HEK293T (cell line): ENCODE measurements around the gene TMEM129.

ENCODE experiments used
- CTCF ChIA-PET: fragments of 350-600 bp; formaldehyde crosslinking; extraction: SDS; loops from one replicate; lab custom pipeline; 2021; ENCODE audit warnings: antibody characterized with exemption, inconsistent platforms; lab: Yijun Ruan, JAX
- POLR2A ChIA-PET: fragments of 350-600 bp; formaldehyde crosslinking; extraction: SDS; loops from one replicate; lab custom pipeline; 2020; ENCODE audit warnings: antibody characterized with exemption, inconsistent platforms; lab: Yijun Ruan, JAX
- DNase-seq: peaks from one replicate; pipeline ENCODE4 v3.0.0; 2012; ENCODE audit warnings: mixed read lengths; ENCODE audit errors: extremely low spot score
- ARNT ChIP-seq: fragments of 450-650 bp; IDR thresholded peaks from 2 replicates; pipeline ENCODE4 v1.6.1; 2017; ENCODE audit warnings: mild to moderate bottlenecking
- BHLHE40 ChIP-seq: fragments of 450-650 bp; IDR thresholded peaks from 2 replicates; pipeline ENCODE4 v1.6.1; 2016; ENCODE audit warnings: mild to moderate bottlenecking, moderate library complexity, borderline replicate concordance
- CTBP1 ChIP-seq: fragments of 450-650 bp; IDR thresholded peaks from 2 replicates; pipeline ENCODE4 v1.6.1; 2016; ENCODE audit warnings: borderline replicate concordance
- ELF4 ChIP-seq: fragments of 450-650 bp; IDR thresholded peaks from 2 replicates; pipeline ENCODE4 v1.6.1; 2017; ENCODE audit warnings: antibody characterized with exemption
- FOXA1 ChIP-seq: fragments of 450-650 bp; IDR thresholded peaks from 2 replicates; pipeline ENCODE4 v1.6.1; 2016; ENCODE audit warnings: mild to moderate bottlenecking
- FOXK2 ChIP-seq: fragments of 450-650 bp; IDR thresholded peaks from 2 replicates; pipeline ENCODE4 v1.6.1; 2016; ENCODE audit warnings: mild to moderate bottlenecking
- FOXM1 ChIP-seq: fragments of 450-650 bp; IDR thresholded peaks from 2 replicates; pipeline ENCODE4 v1.6.1; 2017; ENCODE audit warnings: mild to moderate bottlenecking, borderline replicate concordance
- HDGF ChIP-seq: fragments of 450-650 bp; IDR thresholded peaks from 2 replicates; pipeline ENCODE4 v1.6.1; 2017; ENCODE audit warnings: antibody characterized with exemption, borderline replicate concordance
- LEF1 ChIP-seq: fragments of 450-650 bp; IDR thresholded peaks from 2 replicates; pipeline ENCODE4 v1.6.1; 2017; ENCODE audit warnings: mild to moderate bottlenecking, borderline replicate concordance
- NFRKB ChIP-seq: fragments of 450-650 bp; IDR thresholded peaks from 2 replicates; pipeline ENCODE4 v1.6.1; 2016; ENCODE audit warnings: mild to moderate bottlenecking, moderate library complexity
- SP1 ChIP-seq: fragments of 450-650 bp; IDR thresholded peaks from 2 replicates; pipeline ENCODE4 v1.6.1; 2017
- SUZ12 ChIP-seq: fragments of 450-650 bp; IDR thresholded peaks from 2 replicates; pipeline ENCODE4 v1.6.1; 2016; ENCODE audit warnings: mild to moderate bottlenecking
- TARDBP ChIP-seq: fragments of 450-650 bp; IDR thresholded peaks from 2 replicates; pipeline ENCODE4 v1.6.1; 2016
- ZNF384 ChIP-seq: fragments of 450-650 bp; IDR thresholded peaks from 2 replicates; pipeline ENCODE4 v1.6.1; 2016
- TF ChIP-seq, protein P1 (sequence below): fragments of 450-650 bp; IDR thresholded peaks from 2 replicates; pipeline ENCODE4 v1.6.1; 2016

The TMEM129 gene

GRCh38 chr4:1669850-1670249 lies 51.3 kb downstream of the TMEM129 start:
- ChIA-PET POLR2A (interaction anchor here (2.1 kb wide), 1 partner anchor 14 kb away, joined by 5 read pairs; the partner anchor contains the start of gene FAM53A), CTCF (no interaction called here)
- TF ChIP-seq ARNT (no peak), SP1 (no peak), BHLHE40 (no peak), ZNF384 (no peak), CTBP1 (no peak), TARDBP (no peak), SUZ12 (no peak), NFRKB (no peak)
- TF ChIP-seq, protein P1, sequence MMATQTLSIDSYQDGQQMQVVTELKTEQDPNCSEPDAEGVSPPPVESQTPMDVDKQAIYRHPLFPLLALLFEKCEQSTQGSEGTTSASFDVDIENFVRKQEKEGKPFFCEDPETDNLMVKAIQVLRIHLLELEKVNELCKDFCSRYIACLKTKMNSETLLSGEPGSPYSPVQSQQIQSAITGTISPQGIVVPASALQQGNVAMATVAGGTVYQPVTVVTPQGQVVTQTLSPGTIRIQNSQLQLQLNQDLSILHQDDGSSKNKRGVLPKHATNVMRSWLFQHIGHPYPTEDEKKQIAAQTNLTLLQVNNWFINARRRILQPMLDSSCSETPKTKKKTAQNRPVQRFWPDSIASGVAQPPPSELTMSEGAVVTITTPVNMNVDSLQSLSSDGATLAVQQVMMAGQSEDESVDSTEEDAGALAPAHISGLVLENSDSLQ = no peak

GRCh38 chr4:1669270-1669669 lies 51.9 kb downstream of the TMEM129 start:
- TF ChIP-seq FOXK2 = no peak
- no peak for TF ChIP-seq HDGF
- TF ChIP-seq LEF1 = no peak
- no peak for TF ChIP-seq FOXA1
- no peak for TF ChIP-seq ELF4
- no peak for TF ChIP-seq TARDBP
- ChIA-PET CTCF (no interaction called here), POLR2A (interaction anchor here (2.1 kb wide), 1 partner anchor 14 kb away, joined by 5 read pairs; the partner anchor contains the start of gene FAM53A)
- no peak for DNase-seq

More at GRCh38 chr4:1669850-1670249, 51.3 kb downstream of the TMEM129 start:
- no peak for DNase-seq

DNA sequence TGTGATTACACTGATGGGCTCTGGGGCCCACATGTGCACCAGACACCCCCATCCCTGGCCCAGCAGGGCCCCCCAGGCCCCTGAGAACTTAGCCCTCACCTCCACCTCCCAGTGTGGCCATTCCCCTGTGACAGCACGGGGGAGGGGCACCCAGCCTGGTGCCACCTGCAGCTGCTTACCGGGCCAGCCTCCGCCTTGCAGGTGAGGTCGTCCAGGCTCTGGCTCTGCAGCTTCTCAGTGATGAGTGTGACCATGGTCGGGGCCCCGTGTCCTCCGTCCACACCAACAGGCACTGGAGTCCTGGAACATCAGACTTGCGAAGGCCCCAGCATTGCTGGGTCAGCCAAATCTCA lies 52.7 kb downstream of the TMEM129 start:
- DNase-seq = no peak

GRCh38 chr4:1667273-1667672 lies 53.9 kb downstream of the TMEM129 start:
- POLR2A ChIA-PET = no interaction called here
- DNase-seq = no peak
- no peak for TF ChIP-seq ELF4
- no peak for TF ChIP-seq SP1
- no peak for TF ChIP-seq ZNF384
- TF ChIP-seq, protein P1 = no peak
- no peak for TF ChIP-seq CTBP1
- TF ChIP-seq SUZ12 = no peak
- CTCF ChIA-PET = no interaction called here

More for the DNA sequence above, 52.7 kb downstream of the TMEM129 start:
- ChIA-PET CTCF (interaction anchor here (0.7 to 0.9 kb wide), 2 partner anchors 25 to 501 kb away, joined by 3 read pairs; no protein-coding TSS in a partner anchor), POLR2A (no interaction called here)
- TF ChIP-seq NFRKB (no peak), ZNF384 (no peak), ELF4 (no peak), BHLHE40 (no peak), FOXM1 (no peak), ARNT (no peak), TARDBP (no peak), SP1 (no peak), HDGF (no peak), FOXA1 (no peak)
- TF ChIP-seq, protein P1 = no peak

DNA sequence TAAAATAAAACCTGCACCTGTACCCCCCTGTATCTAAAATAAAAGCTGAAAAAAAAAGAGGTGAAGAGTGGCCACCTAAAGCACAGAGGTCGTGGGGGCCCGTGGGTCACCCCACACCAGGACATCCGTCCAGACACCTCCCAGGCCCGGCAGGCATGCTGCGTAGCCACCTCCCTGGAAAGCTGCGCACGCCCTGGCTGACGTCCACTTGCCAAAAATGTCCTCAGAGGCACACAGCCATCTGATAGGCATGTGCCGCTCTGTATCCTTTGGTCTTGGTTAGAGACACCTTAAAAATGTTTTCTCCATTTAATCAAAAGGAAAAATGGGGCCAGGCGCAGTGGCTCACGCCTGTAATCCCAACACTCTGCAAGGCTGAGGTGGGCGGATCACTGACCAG lies 54.7 kb downstream of the TMEM129 start:
- no peak for DNase-seq
- no peak for TF ChIP-seq SP1
- no peak for TF ChIP-seq FOXA1
- TF ChIP-seq FOXM1 = no peak
- TF ChIP-seq NFRKB = no peak
- ChIA-PET CTCF (no interaction called here), POLR2A (no interaction called here)
